Kidney glomerular epithelial cell (primary cell): ENCODE data around the gene PCYT1A.
"Not testable (repeated sequence)": the region's sequence is repeated elsewhere in the genome, so short reads cannot be mapped to it uniquely, and the experiment has no call there.

Experiments
- DNase-seq: peaks from one replicate; lab custom pipeline; 2025; lab: John Stamatoyannopoulos, UW

PCYT1A gene

GRCh38 chr3:196287440-196288140 is at the start of gene PCYT1A:
Gene PCYT1A, minus strand, starts transcription at chr3:196287726. Its CDS starts 17,195 bp downstream, at chr3:196270531.
- DNase-seq = peak; percentile 92

- DNase-seq = no peak
Measured at GRCh38 chr3:196336319-196337145, 49.0 kb upstream of the PCYT1A start.

GRCh38 chr3:196335503-196335948 is 48.0 kb upstream of the PCYT1A start:
- no peak for DNase-seq

- no peak for DNase-seq
Measured at GRCh38 chr3:196334982-196335381, 47.5 kb upstream of the PCYT1A start.

GRCh38 chr3:196332168-196332567 is 44.6 kb upstream of the PCYT1A start:
- no peak for DNase-seq

- DNase-seq = no peak
Measured at GRCh38 chr3:196327405-196327804, 39.9 kb upstream of the PCYT1A start.

- DNase-seq = no peak
Measured at GRCh38 chr3:196326936-196327335, 39.4 kb upstream of the PCYT1A start.

- DNase-seq = no peak
Measured at GRCh38 chr3:196323691-196324090, 36.2 kb upstream of the PCYT1A start.

- no peak for DNase-seq
Measured at GRCh38 chr3:196323016-196323415, 35.5 kb upstream of the PCYT1A start.

- no peak for DNase-seq
Measured at GRCh38 chr3:196321162-196321561, 33.6 kb upstream of the PCYT1A start.

GRCh38 chr3:196320137-196320536 is 32.6 kb upstream of the PCYT1A start:
- no peak for DNase-seq

- DNase-seq = peak; percentile 85
Measured at GRCh38 chr3:196317687-196318467, 30.4 kb upstream of the PCYT1A start, which contains the start of gene DYNLT2B. Gene DYNLT2B, minus strand, starts transcription at chr3:196318240. Its CDS starts 88 bp downstream, at chr3:196318152.

GRCh38 chr3:196316799-196317686 is 29.5 kb upstream of the PCYT1A start:
- not testable (repeated sequence) for DNase-seq

- DNase-seq = no peak
Measured at GRCh38 chr3:196315821-196316220, 28.3 kb upstream of the PCYT1A start.

GRCh38 chr3:196314597-196314996 is 27.1 kb upstream of the PCYT1A start:
- DNase-seq = no peak

- not testable (repeated sequence) for DNase-seq
Measured at GRCh38 chr3:196314086-196314485, 26.6 kb upstream of the PCYT1A start.

- DNase-seq = not testable (repeated sequence)
Measured at GRCh38 chr3:196302960-196303359, 15.4 kb upstream of the PCYT1A start.

- not testable (repeated sequence) for DNase-seq
Measured at GRCh38 chr3:196302551-196302950, 15.0 kb upstream of the PCYT1A start.

- no peak for DNase-seq
Measured at GRCh38 chr3:196298521-196298920, 11.0 kb upstream of the PCYT1A start.

GRCh38 chr3:196292286-196292923 is 4.9 kb upstream of the PCYT1A start:
- peak; percentile 16 for DNase-seq

GRCh38 chr3:196288141-196288460 is 575 bp upstream of the PCYT1A start:
- DNase-seq = no peak
